Ecto neural progenitor cell (in vitro differentiated cells): Measurements from ENCODE around the gene AUTS2.

Experiments used
- DNase-seq: peaks from one replicate; pipeline ENCODE4 v3.0.0-alpha.2; 2018; ENCODE audit warnings: low spot score

AUTS2 gene

GRCh38 chr7:69789563-69789962, 191.3 kb downstream of the AUTS2 start:
- DNase-seq, result no peak

- DNase-seq, result no peak
Measured at GRCh38 chr7:69790977-69791724, 192.9 kb downstream of the AUTS2 start.

GRCh38 chr7:69791739-69792138, 193.5 kb downstream of the AUTS2 start:
- no peak for DNase-seq

GRCh38 chr7:69795932-69796331, 197.7 kb downstream of the AUTS2 start:
- no peak for DNase-seq

GRCh38 chr7:69796416-69796815, 198.1 kb downstream of the AUTS2 start:
- DNase-seq, result no peak

GRCh38 chr7:69799048-69799697, 200.9 kb downstream of the AUTS2 start:
- no peak for DNase-seq

GRCh38 chr7:69799990-69800389, 201.7 kb downstream of the AUTS2 start:
- DNase-seq, result no peak

- no peak for DNase-seq
Measured at GRCh38 chr7:69800495-69800894, 202.2 kb downstream of the AUTS2 start.

- DNase-seq, result no peak
Measured at GRCh38 chr7:69801729-69802682, 203.7 kb downstream of the AUTS2 start.

GRCh38 chr7:69803699-69804516, 205.6 kb downstream of the AUTS2 start:
- no peak for DNase-seq

GRCh38 chr7:69804962-69805361, 206.7 kb downstream of the AUTS2 start:
- DNase-seq, result no peak

- DNase-seq, result no peak
Measured at GRCh38 chr7:69808391-69808790, 210.1 kb downstream of the AUTS2 start.

- no peak for DNase-seq
Measured at GRCh38 chr7:69811476-69812308, 213.4 kb downstream of the AUTS2 start.

GRCh38 chr7:69812756-69813155, 214.5 kb downstream of the AUTS2 start:
- DNase-seq, result no peak

GRCh38 chr7:69813637-69814240, 215.5 kb downstream of the AUTS2 start:
- no peak for DNase-seq

GRCh38 chr7:69814421-69814962, 216.2 kb downstream of the AUTS2 start:
- DNase-seq, result peak; percentile 57

GRCh38 chr7:69816501-69816900, 218.2 kb downstream of the AUTS2 start:
- DNase-seq, result no peak

- DNase-seq, result no peak
Measured at GRCh38 chr7:69817121-69817520, 218.8 kb downstream of the AUTS2 start.

- DNase-seq, result no peak
Measured at GRCh38 chr7:69817841-69818635, 219.8 kb downstream of the AUTS2 start.
